ENCODE data around the gene ACAD11. TPM values are rescaled to one million over a fixed set of nuclear protein-coding genes. Genes with fewer than 3 reads are reported as not detected.

Gene ACAD11
- polyA plus RNA-seq, 3 donors = 0.31 to 25.4 (median 0.40) TPM

GRCh38 chr3:132645058-132645457, 14.6 kb downstream of the ACAD11 start:
- H3K27ac Mint-ChIP-seq = peak overlapping the region in 1 of 7 donors; percentile 18
- H3K27me3 Mint-ChIP-seq (ENCODE audit: low read depth in 3 of 3) = peaks cover 0 to 1% (median 0%) of the 10 kb centered on the region in 3 donors
- intact Hi-C loops (cut with micrococcal nuclease) = no loop called here
- Histone ChIP-seq H3K27me3 (ENCODE audit: control insufficient read depth in 2 of 2, insufficient read depth in 2 of 2, low read length in 2 of 2) (no peaks in the 10 kb centered on the region), H3K79me2 (ENCODE audit: insufficient read depth, low read length) (no peaks in the 10 kb centered on the region), H3K9me3 (replicated peaks in 1 of 2; ENCODE audit: control insufficient read depth in 1 of 2, insufficient read depth in 1 of 2, low read length in 2 of 2) (no peaks in the 10 kb centered on the region), H3K4me1 (ENCODE audit: control insufficient read depth in 1 of 2, insufficient read depth in 2 of 2, low read length in 2 of 2) (no peaks in the 10 kb centered on the region), H3K36me3 (replicated peaks in 1 of 2; ENCODE audit: control insufficient read depth in 1 of 2, insufficient read depth in 2 of 2, low read length in 2 of 2) (no peaks in the 10 kb centered on the region), H3K4me2 (replicated peaks; ENCODE audit: extremely low read depth, low read length, poor library complexity, severe bottlenecking) (no peak overlapping the region), H3K9ac (ENCODE audit: insufficient read depth, low read length, poor library complexity, severe bottlenecking) (no peak overlapping the region), H2AFZ (ENCODE audit: insufficient read depth, low read depth, low read length, poor library complexity, severe bottlenecking) (no peak overlapping the region), H3K4me3 (replicated peaks in 1 of 3; ENCODE audit: low read depth in 2 of 3, low read length in 3 of 3) (no peak overlapping the region), H4K20me1 (ENCODE audit: insufficient read depth, low read length) (no peaks in the 10 kb centered on the region), H3K27ac (ENCODE audit: low read depth in 1 of 2, low read length in 2 of 2) (no peak overlapping the region)
- TF ChIP-seq CTCF (IDR thresholded peaks at IDR 0.05) = no peak
- peaks cover 8% of the 10 kb centered on the region for H3K4me1 Mint-ChIP-seq
- H3K4me3 Mint-ChIP-seq = no peak overlapping the region
- no peak for DNase-seq
- no CpG with 5 or more reads among the region's 1 CpG for WGBS (ENCODE audit: insufficient coverage)
- H3K36me3 Mint-ChIP-seq = peaks cover 1 to 6% of the 10 kb centered on the region in 2 donors
- H3K9me3 Mint-ChIP-seq = peaks cover 0 to 2% (median 0%) of the 10 kb centered on the region in 7 donors

- H3K27ac Mint-ChIP-seq = peak overlapping the region in 2 of 7 donors; percentile 10 to 33
- H3K36me3 Mint-ChIP-seq = peaks cover 8 to 15% of the 10 kb centered on the region in 2 donors
- no peak overlapping the region for H3K9ac ChIP-seq (ENCODE audit: insufficient read depth, low read length, poor library complexity, severe bottlenecking)
- H3K4me3 ChIP-seq (replicated peaks in 1 of 3; ENCODE audit: low read depth in 2 of 3, low read length in 3 of 3) = no peak overlapping the region
- intact Hi-C loops (cut with micrococcal nuclease) = loop anchor here in 1 of 2 donors (2.0 kb wide), 1 partner anchor 107 kb away; no protein-coding TSS in a partner anchor
- peaks cover 0 to 1% (median 0%) of the 10 kb centered on the region in 3 donors for H3K27me3 Mint-ChIP-seq (ENCODE audit: low read depth in 3 of 3)
- no peak overlapping the region for H3K27ac ChIP-seq (ENCODE audit: low read depth in 1 of 2, low read length in 2 of 2)
- H3K9me3 Mint-ChIP-seq = peaks cover 0 to 2% (median 0%) of the 10 kb centered on the region in 7 donors
- peaks cover 3 to 16% of the 10 kb centered on the region in 2 donors for H3K36me3 ChIP-seq (replicated peaks in 1 of 2; ENCODE audit: control insufficient read depth in 1 of 2, insufficient read depth in 2 of 2, low read length in 2 of 2)
- H3K27me3 ChIP-seq (ENCODE audit: control insufficient read depth in 2 of 2, insufficient read depth in 2 of 2, low read length in 2 of 2) = no peaks in the 10 kb centered on the region
- H3K4me1 Mint-ChIP-seq = peaks cover 8% of the 10 kb centered on the region
- no peaks in the 10 kb centered on the region for H3K9me3 ChIP-seq (replicated peaks in 1 of 2; ENCODE audit: control insufficient read depth in 1 of 2, insufficient read depth in 1 of 2, low read length in 2 of 2)
- H4K20me1 ChIP-seq (ENCODE audit: insufficient read depth, low read length) = no peaks in the 10 kb centered on the region
- TF ChIP-seq CTCF (IDR thresholded peaks at IDR 0.05) = no peak
- no peaks in the 10 kb centered on the region for H3K4me1 ChIP-seq (ENCODE audit: control insufficient read depth in 1 of 2, insufficient read depth in 2 of 2, low read length in 2 of 2)
- DNase-seq = no peak
- no peak overlapping the region for H2AFZ ChIP-seq (ENCODE audit: insufficient read depth, low read depth, low read length, poor library complexity, severe bottlenecking)
- H3K79me2 ChIP-seq (ENCODE audit: insufficient read depth, low read length) = no peaks in the 10 kb centered on the region
- no peak overlapping the region for H3K4me2 ChIP-seq (replicated peaks; ENCODE audit: extremely low read depth, low read length, poor library complexity, severe bottlenecking)
- H3K4me3 Mint-ChIP-seq = no peak overlapping the region
- 37% methylated on average over 2 of the region's 2 CpGs for WGBS (ENCODE audit: insufficient coverage)
Observed at GRCh38 chr3:132643366-132643765, 16.2 kb downstream of the ACAD11 start.

Data from CD14-positive monocyte (primary cell).